ENCODE measurements around the gene TSHZ1.

GRCh38 chr18:75162467-75162866, 48.1 kb upstream of the TSHZ1 start:
- TF ChIP-seq, protein P1, sequence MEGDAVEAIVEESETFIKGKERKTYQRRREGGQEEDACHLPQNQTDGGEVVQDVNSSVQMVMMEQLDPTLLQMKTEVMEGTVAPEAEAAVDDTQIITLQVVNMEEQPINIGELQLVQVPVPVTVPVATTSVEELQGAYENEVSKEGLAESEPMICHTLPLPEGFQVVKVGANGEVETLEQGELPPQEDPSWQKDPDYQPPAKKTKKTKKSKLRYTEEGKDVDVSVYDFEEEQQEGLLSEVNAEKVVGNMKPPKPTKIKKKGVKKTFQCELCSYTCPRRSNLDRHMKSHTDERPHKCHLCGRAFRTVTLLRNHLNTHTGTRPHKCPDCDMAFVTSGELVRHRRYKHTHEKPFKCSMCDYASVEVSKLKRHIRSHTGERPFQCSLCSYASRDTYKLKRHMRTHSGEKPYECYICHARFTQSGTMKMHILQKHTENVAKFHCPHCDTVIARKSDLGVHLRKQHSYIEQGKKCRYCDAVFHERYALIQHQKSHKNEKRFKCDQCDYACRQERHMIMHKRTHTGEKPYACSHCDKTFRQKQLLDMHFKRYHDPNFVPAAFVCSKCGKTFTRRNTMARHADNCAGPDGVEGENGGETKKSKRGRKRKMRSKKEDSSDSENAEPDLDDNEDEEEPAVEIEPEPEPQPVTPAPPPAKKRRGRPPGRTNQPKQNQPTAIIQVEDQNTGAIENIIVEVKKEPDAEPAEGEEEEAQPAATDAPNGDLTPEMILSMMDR (conservative IDR thresholded peaks at IDR 0.05; ENCODE audit: low read length) = no peak
- TF ChIP-seq EZH2phosphoT487 (IDR thresholded peaks at IDR 0.05; ENCODE audit: borderline replicate concordance) = no peak
